Suppressor macrophage (primary cell): ENCODE measurements around the gene TPCN2.

Source experiments
- DNase-seq, 4 experiments: peaks; one replicate each; pipeline ENCODE4 v3.0.0-alpha.2; 2020 to 2022

The TPCN2 gene

DNA sequence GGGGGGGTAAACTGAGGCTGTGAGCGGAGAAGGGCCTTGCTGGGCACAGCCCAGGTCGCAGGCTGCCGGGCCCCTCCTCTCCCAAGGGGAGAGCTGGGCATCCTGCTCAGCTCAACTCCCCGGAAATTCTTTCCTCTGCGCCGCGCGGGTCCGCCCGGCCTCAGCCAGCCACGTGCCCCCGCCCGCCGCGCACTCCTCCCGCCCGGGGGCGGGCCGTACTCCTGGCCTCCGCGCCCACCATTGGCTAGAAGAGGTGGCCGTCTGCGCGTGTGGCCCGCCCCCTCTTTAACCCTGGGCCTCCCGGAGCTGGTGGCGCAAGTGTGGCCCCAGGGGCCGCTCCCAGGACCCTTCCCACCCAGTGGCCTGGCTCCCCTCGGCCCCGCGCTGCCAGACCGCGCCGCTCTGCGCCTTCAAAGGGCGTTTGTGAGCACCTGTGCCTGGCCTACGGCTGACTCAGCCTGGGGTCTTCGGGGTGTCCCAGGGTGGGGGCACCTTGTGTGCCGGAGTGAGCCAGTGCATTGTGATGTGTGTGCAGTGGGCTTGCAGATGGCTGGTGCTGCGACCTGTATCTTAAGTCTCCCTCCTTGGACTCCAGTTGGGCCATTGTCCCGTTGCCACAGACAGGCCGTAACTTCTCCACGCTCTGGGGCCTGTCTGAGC, 37.6 kb upstream of the TPCN2 start:
- DNase-seq, result peak; percentile 85 to 94 (median 90)

DNA sequence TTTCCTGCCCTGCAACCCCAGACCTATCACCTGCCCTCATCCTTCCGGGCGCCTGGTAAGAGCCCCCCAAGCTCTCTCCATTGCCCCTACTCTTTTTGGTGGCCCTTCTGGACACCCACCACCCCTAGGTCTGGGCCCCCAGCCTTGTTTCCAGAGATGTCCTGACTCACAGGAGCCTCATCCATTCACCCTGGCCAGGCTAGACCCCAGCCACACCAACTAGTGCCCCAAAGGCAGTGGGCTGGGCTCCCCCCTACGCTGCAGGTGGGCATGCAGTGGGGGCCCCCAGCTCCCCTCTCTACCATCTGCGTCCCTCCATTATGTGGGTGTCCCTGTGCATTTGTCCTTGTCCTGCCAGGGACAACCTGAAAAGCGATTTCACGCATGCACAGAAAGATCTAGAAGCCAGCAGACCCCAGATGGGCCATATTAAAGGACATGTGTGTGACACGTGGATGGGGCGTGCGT, 37.1 kb upstream of the TPCN2 start:
- DNase-seq, result no peak

DNA sequence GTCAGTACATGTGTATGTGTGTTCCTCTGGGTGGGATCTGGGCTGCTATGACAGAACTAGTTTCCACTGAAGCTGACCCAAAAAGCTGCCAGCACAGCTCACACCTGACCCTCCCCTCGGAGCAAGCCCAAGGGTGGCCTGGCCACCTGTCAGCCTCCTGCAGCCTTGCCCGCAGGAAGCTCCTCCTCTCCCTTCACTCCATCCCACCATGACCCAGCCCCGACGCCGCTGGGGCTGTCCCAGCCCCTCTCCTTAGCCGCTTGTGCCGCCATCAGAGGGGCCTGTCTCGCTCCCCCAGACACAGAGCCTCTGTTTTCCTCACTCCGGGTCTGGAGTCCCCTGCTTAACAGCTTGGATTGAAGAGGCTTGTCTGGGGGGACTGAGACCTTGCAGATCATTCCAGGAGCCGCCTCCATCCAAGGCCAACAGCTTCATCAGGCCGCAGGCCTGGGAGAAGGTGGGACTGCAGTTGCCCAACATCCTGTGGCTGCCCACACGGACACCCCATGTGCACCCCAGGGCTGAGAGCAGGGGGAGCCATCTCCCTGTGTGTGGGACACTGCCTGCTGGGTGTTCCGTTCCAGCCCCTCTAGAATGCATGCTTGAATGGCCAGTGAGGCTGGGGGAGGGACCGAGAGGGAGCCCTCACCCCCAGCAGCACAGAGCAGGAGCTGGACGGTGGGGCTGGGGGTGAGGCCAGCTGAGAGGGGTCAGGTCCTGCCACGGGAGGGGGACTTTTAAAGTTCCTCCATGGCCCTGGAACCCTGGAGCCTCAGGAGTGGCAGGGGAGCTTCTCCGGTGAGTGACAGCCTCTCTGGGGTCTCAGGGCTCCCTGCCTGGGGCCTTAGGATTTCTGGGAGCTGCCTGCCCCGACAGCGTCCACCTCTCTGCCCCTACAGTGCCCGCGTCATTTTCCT, 36.4 kb upstream of the TPCN2 start:
- peak; percentile 59 to 83 (median 74) for DNase-seq

DNA sequence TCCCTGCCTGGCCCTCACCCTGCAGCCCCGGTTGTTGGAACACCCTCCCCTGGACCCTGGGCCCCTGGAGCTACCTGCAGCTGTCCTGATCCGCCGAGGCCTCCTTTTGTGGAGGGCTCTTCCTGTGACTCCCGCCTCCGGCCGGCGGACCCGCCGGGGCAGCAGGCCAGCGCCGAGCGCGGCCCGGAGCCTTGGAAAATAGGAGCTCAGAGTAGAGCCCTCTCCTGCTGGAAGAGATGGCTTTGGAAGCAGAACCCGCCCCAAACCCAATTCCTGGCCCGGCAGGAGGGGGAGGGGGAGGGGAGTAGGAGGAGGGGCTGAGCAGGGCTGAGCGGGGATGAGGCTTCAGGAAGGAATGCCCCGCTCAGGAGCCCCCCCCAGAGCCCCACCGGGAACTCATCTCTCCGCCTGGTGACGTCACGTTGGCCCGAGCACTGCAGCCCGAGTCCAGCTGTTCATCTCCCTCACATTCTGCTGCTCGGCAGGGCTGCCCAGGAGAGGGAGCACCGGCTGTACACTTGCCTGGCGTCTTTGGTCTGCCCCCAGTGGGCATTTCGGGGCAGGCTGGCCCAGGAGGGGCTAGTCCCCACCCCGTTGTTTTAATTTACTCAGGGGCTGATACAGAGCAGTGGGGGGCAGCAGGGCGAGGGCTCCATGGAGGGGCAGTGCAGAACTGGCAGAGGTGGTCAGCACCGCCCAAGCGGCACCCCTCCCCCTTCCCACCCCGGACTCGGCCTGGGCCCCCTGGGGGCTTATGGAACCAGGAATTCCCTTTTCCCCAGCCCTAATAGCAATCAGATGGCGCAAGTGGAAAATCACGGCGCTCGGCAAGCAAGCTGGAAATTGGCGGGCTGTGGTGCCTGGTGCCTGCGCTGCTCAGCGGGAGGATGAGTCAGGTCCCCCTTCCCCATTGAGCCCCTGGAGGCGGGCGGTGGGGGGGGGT, 35.5 kb upstream of the TPCN2 start, which contains the start of gene MRGPRF:
MRGPRF (minus strand) TSS at position 238 of the 943 bp plus-strand sequence. CDS start 3,345 bp downstream, outside the sequence.
- peak; percentile 46 to 68 (median 60) for DNase-seq

DNA sequence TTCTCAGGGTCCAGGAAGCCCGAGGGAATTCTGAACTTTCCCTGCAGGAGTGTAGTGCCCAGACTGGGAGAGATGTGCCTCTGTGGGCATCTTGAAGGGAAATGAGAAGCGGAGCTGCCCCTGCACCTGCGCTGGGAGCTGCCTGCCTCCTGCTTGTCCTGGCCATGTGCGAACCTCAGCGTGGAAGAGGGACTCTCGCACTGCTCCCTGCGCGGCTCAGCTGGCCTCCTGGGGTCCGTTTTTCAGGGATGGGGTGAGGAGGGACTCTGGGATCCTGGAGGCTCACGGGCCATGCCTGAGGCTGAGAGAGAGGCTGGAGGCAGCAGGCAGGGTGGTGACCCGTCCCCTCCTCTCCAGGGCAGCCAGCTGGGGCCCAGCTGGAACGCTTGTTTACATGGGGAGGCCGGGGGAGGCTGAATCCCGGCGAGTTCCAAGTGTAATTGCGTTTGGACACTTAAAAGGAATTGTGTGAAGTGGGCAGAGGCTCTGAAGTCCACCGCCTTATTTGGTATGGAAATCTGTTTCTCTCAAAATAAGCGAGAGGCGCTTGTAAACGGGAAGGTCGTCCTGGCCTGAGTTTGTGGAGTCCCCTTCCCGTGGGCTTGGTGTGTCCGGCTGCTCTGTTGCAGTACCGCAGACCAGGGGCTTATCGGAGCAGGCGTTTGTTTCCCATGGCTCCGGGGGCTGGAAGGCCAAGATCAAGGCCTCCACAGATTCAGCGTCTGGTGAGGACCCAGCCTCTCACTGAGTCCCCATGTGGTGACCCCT, 34.5 kb upstream of the TPCN2 start:
- DNase-seq, result no peak

DNA sequence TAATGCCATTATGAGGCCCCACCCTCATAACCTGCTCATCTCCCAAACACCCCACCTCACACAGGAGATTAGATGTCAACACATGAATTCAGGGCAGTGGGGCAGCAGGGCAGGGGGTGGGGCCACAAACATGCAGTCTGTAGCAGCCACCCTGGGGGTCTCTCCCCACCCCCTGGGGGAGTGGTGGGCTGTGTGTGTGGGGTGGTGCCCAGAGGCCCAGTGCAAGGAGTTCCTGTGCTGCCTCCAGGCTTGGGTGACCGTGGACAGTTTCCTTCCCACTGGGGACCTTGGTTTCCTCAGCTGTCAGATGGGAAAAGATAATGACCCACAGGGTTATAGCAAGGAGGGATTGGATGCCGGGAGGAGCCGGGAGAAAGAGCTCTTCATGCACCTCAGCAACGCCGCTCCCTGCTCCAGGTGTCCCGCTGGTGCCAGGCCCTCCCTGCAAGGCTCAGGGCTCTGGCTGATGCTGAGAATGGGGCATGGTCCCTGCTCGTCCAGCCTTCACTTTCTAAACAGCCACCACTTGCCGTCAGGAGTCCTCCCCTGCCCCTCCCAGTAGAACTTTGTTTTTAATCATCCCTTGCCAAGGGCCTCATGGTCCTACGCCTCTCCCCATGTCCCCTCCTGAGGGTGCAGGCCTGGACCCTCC, 33.7 kb upstream of the TPCN2 start:
- no peak for DNase-seq

DNA sequence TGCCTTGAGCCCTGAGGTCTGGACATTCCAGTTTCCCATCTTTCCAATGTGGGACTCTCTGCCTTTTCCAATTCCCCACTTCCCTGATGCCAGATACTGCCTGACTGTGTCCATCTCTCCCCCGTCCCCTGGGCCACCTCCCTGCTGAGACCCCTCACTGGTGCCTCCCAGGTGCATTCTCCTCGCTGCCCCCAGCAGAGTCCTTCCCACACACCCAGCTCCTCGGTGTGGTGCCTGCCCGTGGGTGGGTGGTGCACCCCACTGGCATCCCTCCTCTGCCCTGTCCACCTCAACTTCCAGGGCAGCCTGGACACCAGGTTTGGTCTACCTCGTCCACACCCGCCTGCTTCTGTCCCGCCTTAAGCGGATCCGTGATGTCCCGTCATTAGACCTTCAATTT, 30.8 kb upstream of the TPCN2 start:
- DNase-seq, result no peak

DNA sequence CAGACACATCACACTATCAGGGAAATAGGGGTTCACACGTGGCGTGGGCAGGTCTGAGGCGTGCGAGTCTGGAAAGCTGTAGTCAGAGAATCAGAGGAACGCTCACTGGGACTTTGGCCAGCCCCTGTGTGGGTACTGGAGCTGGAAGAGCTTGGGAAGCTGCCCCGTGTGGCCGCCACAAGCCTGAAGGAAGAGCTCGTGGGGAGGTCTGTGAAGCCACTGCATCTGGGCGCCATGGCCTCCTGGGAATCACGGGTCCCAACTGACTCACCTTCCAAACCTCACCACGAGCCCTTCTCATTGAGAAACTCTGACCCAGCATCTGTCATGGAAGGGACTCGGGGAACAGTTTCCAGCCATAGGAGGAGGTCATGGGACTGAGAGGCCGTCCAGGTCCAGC, 29.8 kb upstream of the TPCN2 start:
- no peak for DNase-seq

DNA sequence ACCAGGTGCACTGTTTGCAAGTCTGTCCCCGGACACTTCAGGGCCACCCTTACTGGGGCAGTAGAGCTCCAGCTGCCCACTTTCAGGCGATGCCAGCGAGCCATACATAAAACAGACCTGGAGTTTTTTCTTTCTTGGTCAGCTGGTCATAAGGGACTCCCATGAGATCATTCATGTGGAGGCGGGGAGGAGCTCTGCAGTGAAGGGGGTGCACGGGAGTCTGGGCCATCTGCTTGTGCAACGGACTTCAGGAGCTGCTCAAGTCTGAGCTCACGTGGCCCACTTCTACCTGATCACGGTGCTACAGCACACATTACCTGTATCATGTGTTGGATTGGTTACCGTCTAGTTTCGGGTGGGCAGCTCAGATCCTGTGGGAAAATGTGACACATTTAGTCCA, 26.5 kb upstream of the TPCN2 start:
- DNase-seq, result peak in 3 of 4 experiments; percentile 48 to 57 (median 50)

DNA sequence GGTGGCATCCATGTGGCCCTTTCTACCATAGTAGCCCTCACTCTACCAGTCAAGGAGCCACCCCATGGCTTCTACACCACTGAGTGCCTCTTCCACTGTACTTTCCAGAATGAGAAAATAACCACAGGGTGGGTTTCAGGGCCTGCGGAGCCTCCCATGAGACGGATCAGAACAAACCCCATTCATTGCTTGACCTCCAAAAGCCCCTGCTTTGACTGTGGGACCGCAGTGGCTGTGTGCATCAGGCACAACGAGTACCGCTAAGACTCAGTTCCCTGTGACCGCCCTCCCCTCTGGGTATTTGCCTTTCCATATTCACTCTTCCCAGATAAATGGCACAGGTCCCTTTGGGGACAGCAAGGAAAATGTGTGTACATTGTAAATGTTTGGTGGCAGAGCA, 24.2 kb upstream of the TPCN2 start:
- no peak for DNase-seq

DNA sequence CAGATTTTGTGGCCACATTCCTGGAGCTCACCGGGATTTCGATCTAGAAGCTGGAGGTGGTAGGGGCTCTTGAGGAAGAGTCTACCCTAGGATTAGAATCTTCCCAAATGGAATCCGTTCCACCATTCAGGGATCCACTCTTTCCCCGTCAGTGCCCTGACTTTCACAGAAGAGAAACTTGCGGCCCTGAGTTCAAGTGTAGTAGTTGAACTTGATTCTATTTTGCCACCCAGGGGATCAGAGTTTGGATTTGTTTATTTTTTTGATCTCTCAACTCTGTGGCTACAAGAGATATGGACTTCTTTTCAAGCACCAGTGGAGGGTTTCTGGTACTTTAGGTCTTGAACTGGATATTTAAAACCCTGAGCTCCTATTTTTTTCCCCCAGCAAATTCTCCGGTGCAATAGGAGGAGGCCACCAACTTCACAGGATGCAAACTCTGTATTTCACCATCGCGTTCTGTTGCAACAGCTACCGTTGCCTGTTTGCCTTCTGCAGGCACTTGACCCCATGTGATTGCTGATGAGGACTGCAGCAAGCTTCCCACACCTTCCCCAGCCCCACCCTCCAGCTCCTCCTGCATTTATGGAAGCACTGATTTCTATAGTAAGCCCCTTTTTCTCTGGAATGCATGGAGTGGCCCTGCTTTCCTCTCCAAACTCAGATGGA, 20.9 kb upstream of the TPCN2 start:
- DNase-seq, result peak; percentile 90 to 93 (median 91)

DNA sequence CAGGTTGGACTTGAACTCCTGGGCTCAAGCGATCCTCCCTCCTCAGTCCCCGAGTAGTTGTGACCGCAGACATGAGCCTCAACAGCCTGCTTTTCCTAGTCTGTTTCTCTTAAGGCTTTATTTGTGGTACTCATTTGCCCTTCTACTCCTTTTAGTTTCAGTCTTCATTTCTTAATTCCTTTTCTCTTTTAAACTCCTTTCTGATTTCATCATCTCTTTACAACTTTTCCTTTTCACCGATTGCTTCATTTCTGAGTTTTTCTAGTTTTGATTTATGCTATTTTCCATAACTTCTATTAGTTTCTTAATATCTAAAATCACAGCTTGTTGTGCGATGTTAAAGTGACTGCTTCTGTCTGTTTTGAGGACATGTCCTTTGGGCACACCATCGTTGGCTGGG, 18.4 kb upstream of the TPCN2 start:
- peak in 1 of 4 experiments; percentile 28 for DNase-seq

DNA sequence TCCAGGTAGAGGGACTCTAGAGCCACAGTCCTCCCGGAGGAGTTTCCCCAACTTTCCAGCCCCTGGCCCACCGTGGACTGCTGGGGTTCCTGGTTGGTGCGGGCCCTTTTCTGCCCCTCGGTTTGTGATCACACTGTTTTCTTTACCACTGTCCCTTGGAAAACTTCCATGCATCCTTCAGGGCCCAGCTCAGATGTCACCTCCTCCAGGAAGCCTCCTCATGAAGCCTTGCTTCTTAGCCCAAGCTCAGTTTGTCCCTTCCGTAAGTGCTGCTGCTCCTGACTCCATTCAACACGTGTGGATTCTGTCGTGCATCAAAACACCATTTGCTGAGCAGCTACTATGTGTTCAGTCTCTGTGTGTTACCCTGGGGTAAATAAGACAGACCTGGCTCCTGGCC, 15.9 kb upstream of the TPCN2 start:
- no peak for DNase-seq

DNA sequence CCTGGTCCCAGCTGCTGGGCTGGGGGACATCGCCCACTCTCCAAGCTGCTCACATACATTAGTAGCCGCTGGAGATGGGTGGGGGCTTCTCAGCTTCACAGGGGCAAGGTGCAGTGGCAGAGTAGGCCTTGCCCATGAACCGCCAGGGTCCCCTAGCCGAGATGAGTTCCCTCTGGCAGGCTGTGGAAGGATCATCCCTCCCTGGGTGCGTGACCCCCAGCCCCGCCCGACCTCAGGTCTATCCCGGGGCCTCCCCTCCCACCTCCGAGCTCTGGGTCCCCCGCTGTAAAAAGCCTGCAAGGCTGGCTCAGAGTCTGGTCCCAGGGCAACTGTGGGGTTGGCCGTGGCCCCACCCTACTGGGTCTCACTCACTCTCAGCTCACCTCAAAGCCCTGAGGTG, 15.3 kb upstream of the TPCN2 start:
- DNase-seq, result no peak

DNA sequence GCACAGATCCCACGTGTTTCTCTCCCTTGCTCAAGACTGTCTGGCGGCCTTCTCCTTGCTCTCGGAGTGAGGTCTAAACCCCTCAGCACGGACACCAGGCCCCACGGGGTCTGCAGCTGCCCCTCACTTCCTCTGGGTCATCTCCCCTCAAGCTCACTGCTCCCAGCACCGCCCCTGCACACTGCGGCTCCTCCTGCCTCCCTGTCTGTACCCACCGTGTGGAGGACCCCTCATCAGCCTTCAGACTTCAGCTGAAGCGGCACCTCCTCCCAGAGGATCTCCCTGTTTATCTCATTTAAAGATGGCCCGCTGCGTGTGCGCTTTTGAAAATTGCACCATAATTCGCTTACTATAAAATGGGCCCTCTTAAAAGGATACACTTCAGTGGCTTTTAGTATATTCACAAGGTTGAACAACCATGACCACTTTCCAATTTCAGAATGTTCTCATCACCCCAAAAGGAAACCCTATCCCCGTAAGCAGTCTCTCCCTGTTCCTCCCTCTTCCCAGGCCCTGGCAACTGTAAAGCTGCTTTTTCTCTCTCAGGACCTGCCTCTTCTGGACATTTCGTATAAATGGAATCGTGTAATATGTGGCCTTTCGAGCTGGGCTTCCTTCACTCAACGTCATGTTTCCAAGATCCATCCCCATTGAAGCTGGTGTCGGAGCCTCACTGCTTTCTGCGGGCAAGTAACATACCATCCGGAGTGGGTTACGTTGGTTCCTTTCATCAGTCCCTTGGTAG, 14.4 kb upstream of the TPCN2 start:
- no peak for DNase-seq

DNA sequence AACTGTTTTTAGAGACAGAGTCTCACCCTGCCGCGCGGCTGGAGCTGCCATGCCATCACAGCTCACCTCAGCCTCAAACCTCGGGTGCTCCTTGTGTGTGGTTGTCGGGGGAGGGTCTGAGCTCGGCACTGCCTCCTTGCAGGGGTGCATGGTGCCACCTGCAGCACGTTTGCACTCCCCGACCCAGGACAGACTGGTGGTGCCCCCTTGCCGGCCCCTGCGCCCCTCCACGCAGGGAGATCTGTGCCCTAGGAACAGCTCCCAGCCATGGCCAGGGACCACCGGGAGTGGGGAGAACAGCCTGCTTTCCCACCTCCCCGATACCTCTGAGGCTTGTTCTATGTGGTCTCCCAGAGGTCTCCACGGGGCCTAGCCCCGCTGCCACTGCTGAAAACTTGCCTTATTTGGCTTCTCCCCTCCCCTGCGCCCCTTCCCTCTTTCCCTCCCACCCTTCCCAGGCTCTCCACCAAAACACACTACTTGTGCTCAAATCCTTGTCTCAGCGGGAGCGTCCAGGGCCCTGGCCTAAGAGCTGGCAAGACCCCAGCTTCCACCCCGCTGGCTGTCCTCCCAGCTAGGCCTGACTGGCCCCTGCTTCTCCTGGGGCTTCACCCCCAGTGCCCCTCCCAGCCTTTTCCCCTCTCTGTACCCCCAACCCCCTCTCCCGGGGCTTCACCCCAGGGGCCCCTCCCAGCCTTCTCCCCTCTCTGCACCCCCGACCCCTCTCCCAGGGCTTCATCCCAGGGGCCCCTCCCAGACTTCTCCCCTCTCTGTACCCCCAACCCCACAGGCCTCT, 13.4 kb upstream of the TPCN2 start:
- no peak for DNase-seq

DNA sequence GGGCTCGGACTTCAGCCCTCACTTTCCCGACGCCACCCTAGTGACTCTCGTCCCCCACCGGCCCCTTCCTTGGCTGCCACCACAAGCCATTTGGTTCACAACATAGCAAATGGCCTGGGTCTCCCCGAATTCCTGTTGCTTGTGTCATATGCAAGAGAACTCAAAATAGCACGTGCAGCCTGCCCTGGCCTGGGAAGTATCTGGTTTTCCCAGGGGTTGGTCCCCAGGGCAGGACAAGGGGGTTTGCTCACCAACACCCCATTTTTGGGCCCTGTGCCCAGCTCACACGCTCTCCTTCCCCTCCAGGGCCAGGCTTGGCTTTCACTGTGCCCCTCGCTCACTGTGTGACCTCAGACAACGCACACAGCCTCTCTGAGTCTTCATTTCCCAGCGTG, 12.8 kb upstream of the TPCN2 start:
- no peak for DNase-seq

DNA sequence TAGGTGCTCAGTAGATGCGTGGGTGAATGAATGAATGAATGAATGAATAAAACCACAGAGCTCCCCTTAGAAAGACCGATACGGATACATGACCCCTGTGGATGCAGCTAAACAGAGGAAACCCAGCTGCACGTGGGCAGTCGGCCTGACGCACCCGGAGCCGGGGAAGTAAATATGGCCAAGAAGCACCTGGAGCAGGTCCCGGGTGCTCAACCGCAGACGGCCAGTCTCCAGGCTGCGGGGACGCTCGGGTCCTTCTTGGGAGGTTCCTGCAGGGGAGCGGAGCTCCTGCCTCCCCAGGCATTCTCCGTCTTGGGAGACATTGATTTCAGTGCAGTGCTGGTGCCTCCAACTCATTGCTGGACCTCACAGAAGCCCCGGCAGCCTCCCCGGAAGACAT, 11.7 kb upstream of the TPCN2 start:
- no peak for DNase-seq

DNA sequence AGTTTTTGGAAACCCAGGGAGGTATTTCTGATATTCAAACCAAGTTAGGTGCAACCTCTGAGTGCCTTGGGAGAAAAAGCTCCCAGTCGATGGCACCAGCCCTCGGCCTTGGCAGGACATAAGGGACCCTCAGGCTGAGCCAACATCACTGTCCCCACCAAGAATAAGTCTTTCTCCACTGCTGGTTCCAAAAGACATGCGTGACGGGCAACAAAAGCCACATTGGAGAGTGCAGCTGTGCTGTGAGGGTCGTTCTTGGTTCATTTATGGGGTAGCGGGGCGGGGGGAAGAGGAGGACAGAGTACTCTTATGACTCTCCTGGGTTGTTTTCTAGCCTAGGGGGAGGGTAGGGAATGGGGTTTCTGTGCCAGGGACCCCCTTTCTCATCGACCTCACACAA, 11.2 kb upstream of the TPCN2 start:
- no peak for DNase-seq
